Naive thymus-derived CD4-positive, alpha-beta T cell (primary cell): ENCODE results near the gene SCP2. TPM values are rescaled to one million over a fixed set of nuclear protein-coding genes. Genes with fewer than 3 reads are reported as not detected.

ENCODE experiments used
- ATAC-seq: fragments of 150-1000 bp; cut with Tn5 transposase; 2 replicates; pipeline ENCODE4 v1.10.0; 2021; ENCODE audit warnings: mild to moderate bottlenecking, moderate library complexity
- CTCF ChIA-PET: fragments of 350-600 bp; sonication (Branson Sonifier 250); formaldehyde crosslinking; loops from one replicate; lab custom pipeline; 2021; ENCODE audit warnings: antibody characterized with exemption; lab: Charles Lee
- POLR2A ChIA-PET: fragments of 350-600 bp; sonication (Branson Sonifier 250); formaldehyde crosslinking; loops from one replicate; lab custom pipeline; 2021; ENCODE audit warnings: antibody characterized with exemption, inconsistent platforms; lab: Charles Lee
- DNase-seq, 9 donors: peaks; one replicate each; pipeline versions ENCODE4 v3.0.0 to v3.0.0-alpha.2; 2020 to 2022; ENCODE audit warnings: mixed read lengths in 1 of 9
- H3K27ac ChIP-seq: one replicate; pipeline ENCODE4 v1.7.0; 2013; ENCODE audit warnings: mild to moderate bottlenecking, low read depth, low read length, moderate library complexity
- H3K27me3 ChIP-seq, 2 donors: one replicate each; pipeline ENCODE4 v1.7.0; 2013; ENCODE audit warnings: low read length in 2 of 2, mild to moderate bottlenecking in 2 of 2, moderate library complexity in 2 of 2; ENCODE audit not compliant: control insufficient read depth in 2 of 2, insufficient read depth in 2 of 2
- H3K36me3 ChIP-seq, 3 experiments: 1 replicate in 2 of 3; 2 replicates in 1 of 3; pipeline ENCODE4 v1.7.0; 2013; ENCODE audit warnings: low read length in 3 of 3, mild to moderate bottlenecking in 3 of 3, moderate library complexity in 1 of 3; ENCODE audit not compliant: insufficient read depth in 3 of 3, control insufficient read depth in 2 of 3
- H3K4me1 ChIP-seq, 2 donors: one replicate each; pipeline ENCODE4 v1.7.0; 2013; ENCODE audit warnings: low read length in 2 of 2, mild to moderate bottlenecking in 2 of 2, moderate library complexity in 1 of 2; ENCODE audit not compliant: control insufficient read depth in 2 of 2, insufficient read depth in 2 of 2
- H3K4me3 ChIP-seq: 2 replicates; pipeline ENCODE4 v1.7.0; 2013; ENCODE audit warnings: mild to moderate bottlenecking, low read length
- H3K9me3 ChIP-seq, 3 experiments: 1 replicate in 2 of 3; 2 replicates in 1 of 3; pipeline ENCODE4 v1.7.0; 2013; ENCODE audit warnings: low read length in 3 of 3; ENCODE audit not compliant: control insufficient read depth in 2 of 3
- H3K27ac Mint-ChIP-seq, 9 donors: one replicate each; pipeline ENCODE4 v1.8.0; 2020 to 2022; ENCODE audit warnings: mixed read lengths in 9 of 9, mild to moderate bottlenecking in 8 of 9, moderate library complexity in 5 of 9, inconsistent platforms in 2 of 9
- H3K27me3 Mint-ChIP-seq, 5 donors: one replicate each; pipeline ENCODE4 v1.8.0; 2021 to 2022; ENCODE audit warnings: mixed read lengths in 5 of 5, mild to moderate bottlenecking in 1 of 5
- H3K36me3 Mint-ChIP-seq, 5 donors: one replicate each; pipeline ENCODE4 v1.8.0; 2020 to 2022; ENCODE audit warnings: mixed read lengths in 5 of 5, mild to moderate bottlenecking in 3 of 5, inconsistent platforms in 1 of 5
- H3K4me1 Mint-ChIP-seq, 7 donors: one replicate each; pipeline ENCODE4 v1.8.0; 2020 to 2022; ENCODE audit warnings: mixed read lengths in 7 of 7, mild to moderate bottlenecking in 3 of 7, inconsistent platforms in 1 of 7
- H3K4me3 Mint-ChIP-seq, 10 donors: one replicate each; pipeline ENCODE4 v1.8.0; 2020 to 2022; ENCODE audit warnings: mild to moderate bottlenecking in 10 of 10, mixed read lengths in 10 of 10, moderate library complexity in 6 of 10, inconsistent platforms in 2 of 10
- H3K9me3 Mint-ChIP-seq, 11 donors: one replicate each; pipeline ENCODE4 v1.8.0; 2020 to 2022; ENCODE audit warnings: mixed read lengths in 11 of 11, mild to moderate bottlenecking in 4 of 11, inconsistent platforms in 1 of 11, moderate library complexity in 1 of 11
- intact Hi-C, 2 donors: fragments of 100-400 bp; cut with micrococcal nuclease; formaldehyde crosslinking; loops; one replicate each; pipeline ENCODE4 v1.15.1; 2023
- polyA plus RNA-seq, 2 donors: library from polyadenylated mRNA; unstranded; fragments of 300-500 nt; fragmentation: Illumina TruSeq; gene quantifications; one replicate each; pipeline ENCODE4 v1.2.3, GENCODE V29; 2021
- total RNA-seq, 6 experiments: library from RNA in 5 of 6; stranded (reverse) in 5 of 6; gene quantifications; 1 replicate in 5 of 6; 2 replicates in 1 of 6; pipeline ENCODE4 v1.2.3 and lab custom pipeline; 2021 to 2026

SCP2 gene
- total and polyA plus RNA-seq, 7 experiments from 2014 or later, result 39.4 to 163 (median 69.6) TPM

DNA sequence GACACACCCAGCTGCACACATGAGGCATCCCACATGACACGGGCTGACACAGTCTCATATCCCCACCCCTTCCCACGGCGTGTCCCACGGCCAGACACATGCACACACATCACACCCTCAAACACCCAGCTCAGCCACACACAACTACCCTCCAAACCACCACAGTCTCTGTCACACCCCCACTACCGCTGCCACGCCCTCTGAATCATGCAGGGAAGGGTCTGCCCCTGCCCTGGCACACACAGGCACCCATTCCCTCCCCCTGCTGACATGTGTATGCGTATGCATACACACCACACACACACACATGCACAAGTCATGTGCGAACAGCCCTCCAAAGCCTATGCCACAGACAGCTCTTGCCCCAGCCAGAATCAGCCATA is 157.5 kb downstream of the SCP2 start:
- Mint-ChIP-seq H3K4me3 (no peak overlapping the region), H3K27me3 (no peaks in the 10 kb centered on the region), H3K4me1 (peaks cover 0 to 17% (median 0%) of the 10 kb centered on the region in 7 donors), H3K27ac (no peak overlapping the region), H3K36me3 (no peaks in the 10 kb centered on the region), H3K9me3 (no peaks in the 10 kb centered on the region)
- ATAC-seq (peak; percentile 41), DNase-seq (no peak)
- Histone ChIP-seq H3K4me1 (no peaks in the 10 kb centered on the region), H3K27ac (no peak overlapping the region), H3K4me3 (no peak overlapping the region), H3K27me3 (no peaks in the 10 kb centered on the region), H3K9me3 (no peaks in the 10 kb centered on the region), H3K36me3 (no peaks in the 10 kb centered on the region)
- ChIA-PET CTCF (no interaction called here), POLR2A (no interaction called here)
- intact Hi-C loops, result no loop called here

DNA sequence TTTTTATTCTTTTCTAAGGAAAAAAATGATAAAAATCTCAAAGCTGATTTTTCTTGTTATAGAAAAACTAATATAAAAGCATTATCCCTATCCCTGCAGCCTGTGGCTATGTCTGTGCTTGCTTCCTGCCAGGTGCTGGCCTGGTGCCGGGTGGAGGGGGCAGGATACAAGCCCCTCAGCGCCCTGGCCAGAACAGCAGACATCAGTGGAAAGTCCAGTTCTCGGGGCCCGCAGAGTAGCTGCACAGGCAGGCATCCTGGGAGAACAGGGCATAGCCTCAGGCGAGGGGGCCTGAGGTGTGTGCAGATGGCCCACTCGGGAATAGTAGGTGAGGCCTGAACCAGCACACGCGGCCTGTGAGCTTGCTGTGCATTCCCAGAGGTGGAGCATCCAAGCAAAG is 158.3 kb downstream of the SCP2 start:
- no peaks in the 10 kb centered on the region for H3K27me3 Mint-ChIP-seq
- H3K27ac Mint-ChIP-seq, result no peak overlapping the region
- H3K27ac ChIP-seq, result no peak overlapping the region
- CTCF ChIA-PET, result no interaction called here
- H3K9me3 Mint-ChIP-seq, result no peaks in the 10 kb centered on the region
- H3K36me3 Mint-ChIP-seq, result no peaks in the 10 kb centered on the region
- H3K4me1 Mint-ChIP-seq, result peaks cover 0 to 17% (median 0%) of the 10 kb centered on the region in 7 donors
- POLR2A ChIA-PET, result no interaction called here
- H3K36me3 ChIP-seq, result no peaks in the 10 kb centered on the region
- H3K4me3 Mint-ChIP-seq, result no peak overlapping the region
- no peaks in the 10 kb centered on the region for H3K4me1 ChIP-seq
- intact Hi-C loops, result no loop called here
- H3K27me3 ChIP-seq, result no peaks in the 10 kb centered on the region
- no peak for DNase-seq
- ATAC-seq, result no peak
- H3K9me3 ChIP-seq, result no peaks in the 10 kb centered on the region
- H3K4me3 ChIP-seq, result no peak overlapping the region

DNA sequence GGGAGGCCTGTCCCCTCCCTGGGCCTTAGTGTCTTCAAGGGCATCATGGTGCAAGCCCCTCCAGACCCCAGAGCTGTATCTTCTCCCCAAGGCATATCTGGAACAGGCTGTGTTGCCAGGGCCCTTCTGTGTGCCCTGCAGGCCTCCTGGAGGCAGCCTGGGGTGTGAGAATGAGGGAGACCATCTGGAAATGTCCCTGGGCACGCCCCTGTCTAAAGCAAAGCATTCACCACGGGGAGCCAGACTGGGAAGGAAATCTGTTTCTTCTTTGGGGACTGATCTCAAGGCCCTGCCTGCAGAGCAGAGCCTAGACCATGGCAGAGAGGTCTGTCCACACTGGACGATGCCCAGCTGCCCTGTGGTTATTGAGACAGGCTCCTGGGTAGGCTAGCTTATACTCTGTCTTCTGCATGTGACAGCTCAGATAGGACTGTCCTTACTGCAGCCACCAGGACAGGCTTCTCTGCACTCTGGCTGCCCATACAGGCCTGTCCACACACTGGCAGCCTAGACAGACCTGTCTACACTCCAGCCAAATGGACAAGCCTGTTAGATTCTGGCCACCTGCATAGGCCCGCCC is 159.5 kb downstream of the SCP2 start:
- H3K4me1 Mint-ChIP-seq, result peaks cover 0 to 17% (median 0%) of the 10 kb centered on the region in 7 donors
- ATAC-seq (no peak), DNase-seq (no peak)
- no peak overlapping the region for H3K27ac Mint-ChIP-seq
- Histone ChIP-seq H3K27ac (no peak overlapping the region), H3K4me1 (no peaks in the 10 kb centered on the region), H3K27me3 (no peaks in the 10 kb centered on the region), H3K9me3 (no peaks in the 10 kb centered on the region), H3K36me3 (no peaks in the 10 kb centered on the region), H3K4me3 (no peak overlapping the region)
- H3K4me3 Mint-ChIP-seq, result no peak overlapping the region
- H3K36me3 Mint-ChIP-seq, result no peaks in the 10 kb centered on the region
- H3K27me3 Mint-ChIP-seq, result no peaks in the 10 kb centered on the region
- POLR2A ChIA-PET, result no interaction called here
- intact Hi-C loops, result no loop called here
- CTCF ChIA-PET, result no interaction called here
- H3K9me3 Mint-ChIP-seq, result no peaks in the 10 kb centered on the region

DNA sequence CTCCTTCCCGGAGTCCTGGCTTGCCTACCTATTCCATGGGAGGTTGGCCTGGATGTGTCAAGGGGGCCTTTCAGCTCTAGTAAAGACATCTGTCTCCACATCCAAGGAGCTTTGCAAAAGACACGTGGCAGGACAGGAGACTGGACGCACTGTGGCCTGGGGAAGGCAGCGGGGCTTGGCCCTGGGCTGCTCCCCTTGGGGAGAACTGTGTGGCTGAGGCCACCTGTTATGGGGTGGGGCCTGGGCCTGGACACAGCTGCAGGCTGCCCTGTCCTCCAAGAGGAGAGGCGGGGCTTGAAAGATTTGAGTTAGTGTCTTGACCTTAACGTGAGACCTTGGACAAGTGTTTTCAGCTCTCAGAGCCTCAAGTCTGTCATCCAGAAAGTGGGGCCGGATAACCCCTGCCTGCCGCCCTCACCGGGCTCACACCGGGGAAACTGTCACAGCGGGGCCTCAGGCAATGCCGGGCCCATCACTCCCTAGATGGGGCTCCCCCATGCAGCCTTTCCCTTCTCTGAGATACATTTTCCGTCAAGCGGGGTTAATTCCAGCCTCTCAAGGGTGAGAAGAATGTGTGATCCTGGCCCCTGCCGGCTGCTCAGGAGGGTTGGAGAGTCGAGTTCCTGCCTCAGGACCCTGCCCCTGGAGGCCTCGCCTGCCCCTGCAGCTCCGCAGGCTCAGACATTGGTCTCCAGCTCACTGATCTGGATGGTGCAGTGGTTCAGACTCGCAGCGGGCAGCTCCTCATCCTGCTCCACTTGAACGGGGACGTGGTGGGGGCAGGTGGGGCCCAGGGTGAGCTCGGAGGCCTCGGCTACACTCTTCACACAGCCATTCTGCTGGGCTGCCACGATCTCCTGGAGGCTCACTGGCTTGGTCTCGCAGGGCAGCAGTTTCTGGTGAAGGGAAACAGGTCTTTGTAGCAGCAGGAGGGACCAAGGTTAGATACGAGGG is 160.5 kb downstream of the SCP2 start:
- intact Hi-C loops, result no loop called here
- ATAC-seq (no peak), DNase-seq (no peak)
- Mint-ChIP-seq H3K9me3 (no peaks in the 10 kb centered on the region), H3K36me3 (no peaks in the 10 kb centered on the region), H3K27ac (no peak overlapping the region), H3K4me3 (no peak overlapping the region), H3K27me3 (no peaks in the 10 kb centered on the region), H3K4me1 (peaks cover 0 to 17% (median 0%) of the 10 kb centered on the region in 7 donors)
- Histone ChIP-seq H3K27ac (no peak overlapping the region), H3K36me3 (no peaks in the 10 kb centered on the region), H3K9me3 (no peaks in the 10 kb centered on the region), H3K27me3 (no peaks in the 10 kb centered on the region), H3K4me1 (no peaks in the 10 kb centered on the region), H3K4me3 (no peak overlapping the region)
- CTCF ChIA-PET, result no interaction called here
- POLR2A ChIA-PET, result no interaction called here

DNA sequence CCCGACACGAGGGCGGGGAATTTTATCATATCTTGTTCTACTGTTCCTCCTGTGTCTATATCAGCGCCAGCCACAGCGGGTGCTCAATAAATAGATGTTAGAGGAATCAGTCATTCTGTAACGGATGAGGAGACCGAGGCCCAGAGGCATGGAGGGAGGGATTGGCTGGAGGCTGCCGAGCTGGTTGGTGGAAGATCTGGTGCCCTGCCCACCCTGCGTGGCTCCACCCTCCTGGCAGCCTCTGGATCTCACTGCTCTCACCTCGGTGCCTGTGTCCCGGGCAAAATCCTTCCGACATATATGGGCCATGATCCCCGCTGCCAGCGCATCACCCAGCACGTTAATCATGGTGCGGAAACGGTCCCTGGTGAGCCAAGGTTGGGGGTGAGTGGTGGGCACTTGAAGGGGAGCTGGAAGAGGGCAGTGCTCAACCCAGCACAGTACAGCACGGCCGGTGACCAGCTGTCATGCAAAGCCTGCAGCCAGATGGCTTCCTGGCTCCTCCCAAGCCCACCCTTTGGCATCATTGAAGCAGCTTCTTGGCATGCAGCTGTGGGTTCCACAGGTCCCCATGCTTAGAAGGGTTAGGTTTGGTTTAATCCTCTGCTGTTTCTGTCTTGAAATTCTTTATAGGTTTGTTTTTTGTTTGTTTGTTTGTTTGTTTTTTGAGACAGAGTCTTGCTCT is 161.7 kb downstream of the SCP2 start:
- H3K9me3 Mint-ChIP-seq, result no peaks in the 10 kb centered on the region
- H3K27ac ChIP-seq, result no peak overlapping the region
- H3K9me3 ChIP-seq, result no peaks in the 10 kb centered on the region
- no peaks in the 10 kb centered on the region for H3K27me3 ChIP-seq
- no peaks in the 10 kb centered on the region for H3K36me3 ChIP-seq
- ATAC-seq (no peak), DNase-seq (no peak)
- H3K27me3 Mint-ChIP-seq, result no peaks in the 10 kb centered on the region
- H3K4me3 ChIP-seq, result no peak overlapping the region
- peaks cover 0 to 7% (median 0%) of the 10 kb centered on the region in 7 donors for H3K4me1 Mint-ChIP-seq
- no peaks in the 10 kb centered on the region for H3K36me3 Mint-ChIP-seq
- H3K4me3 Mint-ChIP-seq, result no peak overlapping the region
- CTCF ChIA-PET, result interaction anchor here (0.6 kb wide), 1 partner anchor 941 kb away, joined by 6 read pairs; no protein-coding TSS in a partner anchor
- H3K27ac Mint-ChIP-seq, result no peak overlapping the region
- POLR2A ChIA-PET, result no interaction called here
- intact Hi-C loops, result no loop called here
- H3K4me1 ChIP-seq, result no peaks in the 10 kb centered on the region

DNA sequence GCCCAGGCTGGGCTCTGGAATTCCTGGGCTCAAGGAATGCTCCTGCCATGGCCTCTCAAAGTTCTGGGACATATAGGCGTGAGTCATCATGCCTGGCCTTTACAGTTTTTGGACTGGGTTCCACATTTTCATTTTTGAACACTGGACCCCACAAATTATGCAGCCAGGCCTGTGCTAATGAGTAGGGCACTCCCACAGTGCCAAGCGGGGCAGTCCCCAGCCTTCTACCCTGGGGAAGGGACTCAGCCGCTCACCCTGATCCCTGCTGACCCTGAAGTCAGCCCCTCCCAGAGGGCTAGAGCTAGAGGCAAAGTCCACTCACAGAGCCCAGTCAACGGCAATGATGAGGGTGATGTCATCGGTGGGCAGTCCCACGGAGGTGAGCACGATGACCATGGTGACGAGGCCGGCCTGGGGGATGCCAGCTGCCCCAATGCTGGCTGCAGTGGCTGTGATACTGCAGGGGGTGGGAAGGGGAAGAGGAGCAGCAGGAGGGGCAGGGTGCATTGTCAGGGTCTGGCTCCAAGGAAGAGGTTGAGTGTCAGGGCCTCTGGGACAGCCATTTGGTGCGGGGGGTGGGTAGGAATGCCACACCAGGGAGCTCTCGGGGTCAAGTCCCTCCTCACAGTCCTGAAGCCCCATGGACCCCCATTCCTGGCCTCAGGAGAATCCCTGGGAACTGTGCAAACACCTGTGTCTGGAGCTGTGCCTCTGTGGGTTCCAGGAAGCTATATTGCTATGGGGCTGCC is 162.6 kb downstream of the SCP2 start:
- intact Hi-C loops, result no loop called here
- Mint-ChIP-seq H3K4me1 (peaks cover 0 to 3% (median 0%) of the 10 kb centered on the region in 7 donors), H3K4me3 (no peak overlapping the region), H3K9me3 (no peaks in the 10 kb centered on the region), H3K36me3 (no peaks in the 10 kb centered on the region), H3K27me3 (no peaks in the 10 kb centered on the region), H3K27ac (no peak overlapping the region)
- Histone ChIP-seq H3K27ac (no peak overlapping the region), H3K4me3 (no peak overlapping the region), H3K9me3 (no peaks in the 10 kb centered on the region), H3K36me3 (no peaks in the 10 kb centered on the region), H3K4me1 (no peaks in the 10 kb centered on the region), H3K27me3 (no peaks in the 10 kb centered on the region)
- POLR2A ChIA-PET, result no interaction called here
- CTCF ChIA-PET, result no interaction called here
- no peak for DNase-seq
- no peak for ATAC-seq
